GM12874 (cell line): ENCODE results near the gene ADAMTS15.

ENCODE experiments used
- TF ChIP-seq, protein P1 (sequence below): IDR thresholded peaks from 2 replicates; pipeline ENCODE4 v1.5.1; 2011; ENCODE audit warnings: low read depth, mild to moderate bottlenecking, control low read depth, low read length, moderate library complexity; ENCODE audit not compliant: insufficient read depth

The ADAMTS15 gene

DNA sequence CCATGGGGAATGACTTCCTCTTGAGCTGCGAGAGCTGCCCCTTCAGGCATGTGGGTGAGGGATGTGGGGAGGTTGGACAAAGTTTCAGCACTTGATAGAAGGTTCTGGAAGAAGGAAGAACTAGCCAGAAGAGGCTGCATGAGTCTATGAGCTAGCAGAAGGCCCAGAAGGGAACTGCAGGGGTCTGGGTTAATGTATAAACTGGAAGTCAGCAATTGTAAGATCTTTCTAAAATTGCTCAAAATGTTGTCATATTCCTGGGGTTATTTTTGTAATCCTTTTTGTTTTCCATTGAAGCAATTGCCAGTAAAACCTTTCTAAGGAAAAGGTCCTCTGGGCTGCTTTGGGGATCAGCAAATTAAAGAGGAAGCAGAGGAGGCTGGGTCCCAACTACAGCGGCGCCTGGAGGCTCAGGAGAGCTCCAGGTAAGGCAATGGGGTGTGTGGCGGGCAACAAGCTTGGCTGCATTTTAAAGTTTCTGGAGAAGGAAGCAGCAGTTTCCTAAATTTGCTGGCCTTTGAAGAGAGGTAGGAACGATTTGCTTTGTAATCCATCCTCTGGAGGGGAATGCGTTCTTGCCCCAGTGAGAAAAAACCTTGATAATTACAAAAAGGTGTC lies 29.2 kb downstream of the ADAMTS15 start:
- TF ChIP-seq, protein P1, sequence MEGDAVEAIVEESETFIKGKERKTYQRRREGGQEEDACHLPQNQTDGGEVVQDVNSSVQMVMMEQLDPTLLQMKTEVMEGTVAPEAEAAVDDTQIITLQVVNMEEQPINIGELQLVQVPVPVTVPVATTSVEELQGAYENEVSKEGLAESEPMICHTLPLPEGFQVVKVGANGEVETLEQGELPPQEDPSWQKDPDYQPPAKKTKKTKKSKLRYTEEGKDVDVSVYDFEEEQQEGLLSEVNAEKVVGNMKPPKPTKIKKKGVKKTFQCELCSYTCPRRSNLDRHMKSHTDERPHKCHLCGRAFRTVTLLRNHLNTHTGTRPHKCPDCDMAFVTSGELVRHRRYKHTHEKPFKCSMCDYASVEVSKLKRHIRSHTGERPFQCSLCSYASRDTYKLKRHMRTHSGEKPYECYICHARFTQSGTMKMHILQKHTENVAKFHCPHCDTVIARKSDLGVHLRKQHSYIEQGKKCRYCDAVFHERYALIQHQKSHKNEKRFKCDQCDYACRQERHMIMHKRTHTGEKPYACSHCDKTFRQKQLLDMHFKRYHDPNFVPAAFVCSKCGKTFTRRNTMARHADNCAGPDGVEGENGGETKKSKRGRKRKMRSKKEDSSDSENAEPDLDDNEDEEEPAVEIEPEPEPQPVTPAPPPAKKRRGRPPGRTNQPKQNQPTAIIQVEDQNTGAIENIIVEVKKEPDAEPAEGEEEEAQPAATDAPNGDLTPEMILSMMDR: no peak

DNA sequence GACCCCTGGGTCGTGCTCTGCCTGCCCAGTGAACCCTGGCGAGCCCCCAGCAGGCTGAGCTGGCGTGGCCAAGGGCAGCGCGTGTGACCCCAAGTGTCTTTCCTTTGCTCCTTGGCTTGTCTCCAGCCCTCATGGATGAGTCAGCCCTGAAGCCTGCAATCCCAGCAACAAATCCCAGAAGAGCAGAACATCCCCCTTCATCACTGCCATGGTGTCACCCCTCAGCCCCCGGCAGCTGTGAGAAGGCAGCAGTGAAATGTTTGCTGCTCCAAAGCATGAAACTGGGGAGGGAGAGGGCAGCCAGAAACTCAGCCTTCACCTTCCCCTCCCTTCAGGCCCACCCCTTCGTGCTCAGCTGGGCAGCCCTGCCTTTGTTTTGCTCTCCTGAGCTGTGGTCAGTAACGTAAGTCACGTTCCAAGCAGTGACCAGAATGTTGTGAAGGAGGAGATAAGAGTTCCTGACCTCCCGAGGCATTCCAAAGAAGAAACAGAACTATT lies 29.8 kb downstream of the ADAMTS15 start:
- TF ChIP-seq, protein P1: no peak

DNA sequence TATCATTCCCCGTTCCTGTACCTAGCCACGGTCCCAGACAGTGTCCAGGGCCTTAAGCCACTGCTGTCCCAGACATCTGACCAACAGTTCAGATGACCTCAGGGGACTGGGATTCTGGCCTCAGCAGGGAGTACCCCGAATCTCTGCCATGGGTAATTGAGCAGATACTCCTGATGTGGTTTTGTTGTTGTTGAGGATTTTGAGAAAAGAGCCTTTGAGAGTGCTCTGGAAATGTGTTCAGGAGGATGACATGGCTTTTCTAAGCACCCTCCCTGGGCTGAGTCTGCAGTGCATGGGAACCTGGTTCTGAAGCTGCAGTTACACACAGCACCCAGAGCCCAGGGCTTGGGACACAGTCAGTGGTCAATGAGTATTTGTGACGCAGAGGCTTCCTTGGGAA lies 30.4 kb downstream of the ADAMTS15 start:
- TF ChIP-seq, protein P1: no peak

DNA sequence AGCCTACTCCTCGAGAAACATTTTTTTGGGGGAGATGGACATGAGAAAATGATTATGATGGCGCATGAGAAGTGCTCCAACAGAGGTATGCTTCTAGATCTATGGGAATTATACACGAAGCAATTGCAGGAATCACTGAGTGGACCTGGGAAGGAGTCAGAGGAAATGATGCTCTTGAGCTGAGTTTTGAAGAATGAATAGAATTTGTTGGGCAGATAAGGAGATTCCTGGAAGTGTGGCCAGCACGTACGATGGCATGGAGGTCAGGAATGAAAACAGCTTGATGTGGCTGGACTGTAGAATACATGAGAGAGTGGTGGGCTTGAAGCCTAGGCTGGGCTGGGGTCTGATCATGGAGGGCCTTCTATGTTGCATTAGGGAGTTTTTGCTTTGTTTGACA lies 31.7 kb downstream of the ADAMTS15 start:
- TF ChIP-seq, protein P1: no peak

DNA sequence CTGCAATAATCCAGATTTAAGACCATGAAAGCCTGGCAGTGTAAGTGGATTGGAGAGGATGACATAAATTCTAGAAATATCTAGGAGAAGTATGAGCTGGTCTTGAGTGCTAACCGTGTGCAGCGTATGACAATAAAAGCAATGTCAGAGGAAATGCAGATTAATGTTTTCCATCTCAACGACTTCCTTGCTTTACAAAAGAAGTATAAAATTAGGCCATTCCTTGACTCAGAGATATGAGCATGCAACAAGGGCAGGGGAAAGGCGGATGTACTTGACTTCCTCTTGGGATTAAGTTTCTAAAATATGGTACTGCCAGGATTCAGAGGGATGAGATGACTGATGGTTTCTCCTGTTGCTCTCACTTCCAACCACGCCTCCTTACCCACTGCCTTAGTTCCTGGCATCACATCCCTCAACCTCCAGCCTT lies 32.3 kb downstream of the ADAMTS15 start:
- TF ChIP-seq, protein P1: no peak

DNA sequence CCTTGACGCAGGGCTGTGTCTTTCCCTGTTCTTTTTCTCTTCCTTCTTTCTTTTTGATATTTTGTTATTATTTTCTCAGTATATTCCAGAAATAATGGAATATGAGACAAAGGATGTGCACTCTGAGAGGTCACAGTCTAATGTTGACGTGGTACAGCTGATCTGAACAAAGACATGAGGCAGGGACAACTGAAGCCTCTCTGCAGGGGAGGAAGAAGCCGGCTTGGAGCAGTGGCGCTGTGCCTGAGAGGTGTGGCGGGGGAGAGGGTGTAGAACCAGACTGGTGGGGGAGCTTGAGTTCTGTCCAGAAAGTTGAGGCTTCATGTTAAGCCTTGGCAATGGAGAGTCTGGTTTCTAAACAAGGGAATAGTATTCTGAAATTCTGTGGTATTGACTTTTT lies 34.7 kb downstream of the ADAMTS15 start:
- TF ChIP-seq, protein P1: no peak

DNA sequence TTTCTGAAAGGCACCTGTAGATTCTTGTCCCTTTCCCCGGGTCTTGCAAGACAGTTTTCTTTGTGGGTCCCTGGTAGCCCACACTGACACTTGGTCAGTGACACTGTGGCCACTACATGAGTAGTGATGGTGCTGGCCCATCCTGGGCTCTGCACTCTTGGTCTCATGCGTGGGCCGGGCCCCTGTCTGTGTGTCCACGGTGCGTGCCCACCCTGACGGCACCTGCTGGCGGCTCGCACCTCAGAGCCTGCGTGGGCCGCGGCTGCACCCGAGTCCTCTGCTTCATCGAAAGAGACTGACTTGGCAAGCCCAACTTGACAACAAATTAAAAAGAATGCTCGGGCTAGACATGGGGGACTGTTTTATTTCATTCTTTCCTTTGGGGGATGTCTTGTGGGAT lies 37.5 kb downstream of the ADAMTS15 start:
- TF ChIP-seq, protein P1: no peak
